GM19452 (cell line): ENCODE results near the gene DNAJB1.

Experiments used
- ATAC-seq: cut with Tn5 transposase; IDR thresholded peaks from one replicate; pipeline ENCODE4 v1.9.1; 2021; ENCODE audit not compliant: unreplicated experiment

DNAJB1 gene

GRCh38 chr19:14496834-14497227, 21.4 kb downstream of the DNAJB1 start:
- ATAC-seq, result no peak

GRCh38 chr19:14496029-14496833, 22.0 kb downstream of the DNAJB1 start, which contains the start of gene GIPC1:
Gene GIPC1 (minus strand): TSS chr19:14496127. CDS start chr19:14482976, 13,151 bp downstream.
- no peak for ATAC-seq

- no peak for ATAC-seq
These were observed 22.5 kb downstream of the DNAJB1 start for GRCh38 chr19:14495672-14496028.

- ATAC-seq, result no peak
These were observed 23.1 kb downstream of the DNAJB1 start for GRCh38 chr19:14494910-14495671.

- ATAC-seq, result no peak
These were observed 23.8 kb downstream of the DNAJB1 start for GRCh38 chr19:14494411-14494810.

- ATAC-seq, result no peak
These were observed 25.4 kb downstream of the DNAJB1 start for GRCh38 chr19:14492756-14493337.

- no peak for ATAC-seq
These were observed 30.6 kb downstream of the DNAJB1 start for GRCh38 chr19:14487370-14488125.

- ATAC-seq, result no peak
These were observed 35.8 kb downstream of the DNAJB1 start for GRCh38 chr19:14482172-14482941.

- ATAC-seq, result no peak
These were observed 37.5 kb downstream of the DNAJB1 start for GRCh38 chr19:14480700-14481079.

- ATAC-seq, result no peak
These were observed 38.1 kb downstream of the DNAJB1 start for GRCh38 chr19:14479975-14480699.

- no peak for ATAC-seq
These were observed 38.8 kb downstream of the DNAJB1 start for GRCh38 chr19:14479309-14479974.

- ATAC-seq, result no peak
These were observed 40.1 kb downstream of the DNAJB1 start for GRCh38 chr19:14478113-14478545.

GRCh38 chr19:14477418-14478112, 40.6 kb downstream of the DNAJB1 start:
- ATAC-seq, result no peak

GRCh38 chr19:14476673-14477401, 41.4 kb downstream of the DNAJB1 start:
- no peak for ATAC-seq

- ATAC-seq, result no peak
These were observed 41.9 kb downstream of the DNAJB1 start for GRCh38 chr19:14476327-14476672.

- ATAC-seq, result no peak
These were observed 42.7 kb downstream of the DNAJB1 start, which contains the start of gene PTGER1 for GRCh38 chr19:14475251-14476073. Gene PTGER1 (minus strand): TSS chr19:14475354. CDS start chr19:14474320, 1,034 bp downstream.

- ATAC-seq, result no peak
These were observed 43.4 kb downstream of the DNAJB1 start for GRCh38 chr19:14474827-14475226.
